Spleen (tissue), 7 donors: Measurements from ENCODE around the gene TEX52.

Source experiments
- POLR2A ChIP-seq, 3 donors: fragments of 450-650 bp; IDR thresholded peaks; one replicate each; pipeline ENCODE4 v1.5.1; 2017; ENCODE audit warnings: antibody characterized with exemption in 3 of 3, mild to moderate bottlenecking in 1 of 3
- POLR2AphosphoS5 ChIP-seq, 3 donors: sonication (generic); formaldehyde crosslinking; IDR thresholded peaks; one replicate each; pipeline ENCODE4 v1.5.1; 2017; ENCODE audit warnings: antibody characterized with exemption in 3 of 3
- TF ChIP-seq, protein P1 (sequence below), 11 experiments: fragments of 200-600 bp in 7 of 11; fragments of 450-650 bp in 4 of 11; sonication (generic) in 4 of 11; IDR thresholded peaks in 8 of 11; conservative IDR thresholded peaks in 3 of 11; 1 replicate in 7 of 11; 2 replicates in 4 of 11; pipeline versions ENCODE4 v1.4.0 to v1.8.0; 2016 to 2021; ENCODE audit warnings: antibody characterized with exemption in 11 of 11, inconsistent platforms in 4 of 11, mild to moderate bottlenecking in 1 of 11
- donor health status: DM: no; HTN: no; CAD: no; lungs with moderate emphysema.
- donor health status: DM: no; HTN: no; CAD: no.
- donor health status: DM: no; HTN: no; CAD: no.

DNA sequence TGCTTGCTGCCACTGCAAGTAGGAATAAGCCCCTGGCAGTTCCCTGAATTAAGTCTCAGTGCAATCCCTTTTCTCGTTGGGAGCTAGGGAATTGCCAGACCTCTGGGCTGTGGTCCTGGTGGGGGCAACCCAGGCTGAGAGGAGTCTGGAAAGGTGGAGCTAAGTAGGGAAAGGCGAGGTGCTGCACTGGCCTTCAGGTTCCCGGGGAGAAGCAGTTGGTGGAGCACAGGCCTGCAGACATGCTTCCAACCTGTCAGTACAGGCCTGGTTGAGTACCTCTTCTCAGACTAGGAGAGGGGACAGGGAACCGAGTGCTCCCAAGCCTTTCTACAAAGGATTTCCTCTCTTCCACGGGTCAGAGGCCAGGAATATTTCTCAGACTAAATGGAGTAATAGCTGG lies 23.5 kb downstream of the TEX52 start:
- TF ChIP-seq POLR2AphosphoS5 (IDR thresholded peaks at IDR 0.05) = no peak
- TF ChIP-seq, protein P1, sequence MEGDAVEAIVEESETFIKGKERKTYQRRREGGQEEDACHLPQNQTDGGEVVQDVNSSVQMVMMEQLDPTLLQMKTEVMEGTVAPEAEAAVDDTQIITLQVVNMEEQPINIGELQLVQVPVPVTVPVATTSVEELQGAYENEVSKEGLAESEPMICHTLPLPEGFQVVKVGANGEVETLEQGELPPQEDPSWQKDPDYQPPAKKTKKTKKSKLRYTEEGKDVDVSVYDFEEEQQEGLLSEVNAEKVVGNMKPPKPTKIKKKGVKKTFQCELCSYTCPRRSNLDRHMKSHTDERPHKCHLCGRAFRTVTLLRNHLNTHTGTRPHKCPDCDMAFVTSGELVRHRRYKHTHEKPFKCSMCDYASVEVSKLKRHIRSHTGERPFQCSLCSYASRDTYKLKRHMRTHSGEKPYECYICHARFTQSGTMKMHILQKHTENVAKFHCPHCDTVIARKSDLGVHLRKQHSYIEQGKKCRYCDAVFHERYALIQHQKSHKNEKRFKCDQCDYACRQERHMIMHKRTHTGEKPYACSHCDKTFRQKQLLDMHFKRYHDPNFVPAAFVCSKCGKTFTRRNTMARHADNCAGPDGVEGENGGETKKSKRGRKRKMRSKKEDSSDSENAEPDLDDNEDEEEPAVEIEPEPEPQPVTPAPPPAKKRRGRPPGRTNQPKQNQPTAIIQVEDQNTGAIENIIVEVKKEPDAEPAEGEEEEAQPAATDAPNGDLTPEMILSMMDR (IDR thresholded peaks at IDR 0.05 in 8 of 11, conservative IDR thresholded peaks at IDR 0.05 in 3 of 11) = no peak
- TF ChIP-seq POLR2A (IDR thresholded peaks at IDR 0.05) = no peak
